HEK293 (cell line): ENCODE measurements around the gene FNDC10.
"Not testable (repeated sequence)": the region's sequence is repeated elsewhere in the genome, so short reads cannot be mapped to it uniquely, and the experiment has no call there.

Source experiments
- CTCF ChIA-PET: fragments of 350-600 bp; formaldehyde crosslinking; extraction: SDS; loops from one replicate; lab custom pipeline; 2021; ENCODE audit warnings: antibody characterized with exemption; lab: Yijun Ruan, JAX
- POLR2A ChIA-PET: fragments of 300-600 bp; formaldehyde crosslinking; extraction: SDS; loops from one replicate; lab custom pipeline; 2020; ENCODE audit warnings: antibody characterized with exemption, inconsistent platforms; lab: Yijun Ruan, JAX
- H3K27ac ChIP-seq: fragments of 200-500 bp; sonication (Bioruptor generic); 2 replicates; pipeline ENCODE4 v1.5.1; 2014; ENCODE audit warnings: low read depth, low read length, control low read depth, inconsistent platforms; ENCODE audit errors: extremely low read depth
- H3K36me3 ChIP-seq, 2 experiments: fragments of 200-500 bp in 1 of 2; sonication (Bioruptor generic) in 1 of 2; 1 replicate in 1 of 2; 2 replicates in 1 of 2; pipeline ENCODE4 v1.5.1; 2014 to 2017; ENCODE audit warnings: inconsistent platforms in 2 of 2, low read length in 2 of 2; ENCODE audit not compliant: control insufficient read depth in 2 of 2, insufficient read depth in 1 of 2
- H3K4me1 ChIP-seq: fragments of 200-500 bp; sonication (Bioruptor generic); 2 replicates; pipeline ENCODE4 v1.5.1; 2014; ENCODE audit warnings: mild to moderate bottlenecking, low read length, inconsistent platforms; ENCODE audit not compliant: control insufficient read depth, insufficient read depth
- H3K4me3 ChIP-seq: 2 replicates; pipeline ENCODE4 v1.5.1; 2011; ENCODE audit warnings: low read depth, mild to moderate bottlenecking, control low read depth, low read length, moderate library complexity
- H3K9me3 ChIP-seq: fragments of 200-500 bp; sonication (Bioruptor generic); 2 replicates; pipeline ENCODE4 v1.5.1; 2014; ENCODE audit warnings: low read depth, low read length, inconsistent platforms; ENCODE audit not compliant: control insufficient read depth, insufficient read depth
- TSHZ1 ChIP-seq: fragments of 450-650 bp; formaldehyde crosslinking; IDR thresholded peaks from 2 replicates; pipeline ENCODE4 v1.5.1; 2016; ENCODE audit warnings: missing biosample characterization, missing genetic modification characterization, borderline replicate concordance
- ZBTB17 ChIP-seq: fragments of 450-650 bp; formaldehyde crosslinking; IDR thresholded peaks from 2 replicates; pipeline ENCODE4 v1.5.1; 2016; ENCODE audit warnings: missing biosample characterization, missing genetic modification characterization
- ZBTB20 ChIP-seq: fragments of 450-650 bp; formaldehyde crosslinking; IDR thresholded peaks from 2 replicates; pipeline ENCODE4 v1.5.1; 2016; ENCODE audit warnings: missing biosample characterization, missing genetic modification characterization
- ZBTB6 ChIP-seq: fragments of 450-650 bp; formaldehyde crosslinking; IDR thresholded peaks from 2 replicates; pipeline ENCODE4 v1.5.1; 2017; ENCODE audit warnings: missing biosample characterization, missing genetic modification characterization
- ZNF148 ChIP-seq: fragments of 450-650 bp; formaldehyde crosslinking; IDR thresholded peaks from 2 replicates; pipeline ENCODE4 v1.5.0; 2017; ENCODE audit warnings: missing biosample characterization, missing genetic modification characterization, borderline replicate concordance
- ZNF184 ChIP-seq: fragments of 450-650 bp; IDR thresholded peaks from 2 replicates; pipeline ENCODE4 v1.5.1; 2018; ENCODE audit warnings: missing biosample characterization, mild to moderate bottlenecking, missing genetic modification characterization
- ZNF19 ChIP-seq: fragments of 450-650 bp; formaldehyde crosslinking; IDR thresholded peaks from 2 replicates; pipeline ENCODE4; 2016; ENCODE audit warnings: missing biosample characterization, missing genetic modification characterization, low read depth
- ZNF341 ChIP-seq: fragments of 450-650 bp; formaldehyde crosslinking; IDR thresholded peaks from 2 replicates; pipeline ENCODE4; 2016; ENCODE audit warnings: low read depth, missing biosample characterization, missing genetic modification characterization
- ZNF423 ChIP-seq: fragments of 450-650 bp; formaldehyde crosslinking; IDR thresholded peaks from 2 replicates; pipeline ENCODE4 v1.5.1; 2016; ENCODE audit warnings: missing biosample characterization, missing genetic modification characterization
- ZNF580 ChIP-seq: fragments of 450-650 bp; formaldehyde crosslinking; IDR thresholded peaks from 2 replicates; pipeline ENCODE4 v1.5.1; 2016; ENCODE audit warnings: missing biosample characterization, missing genetic modification characterization
- ZNF596 ChIP-seq: fragments of 450-650 bp; IDR thresholded peaks from 2 replicates; pipeline ENCODE4 v1.5.0; 2018; ENCODE audit warnings: missing biosample characterization, mild to moderate bottlenecking, missing genetic modification characterization, moderate library complexity
- ZNF600 ChIP-seq: fragments of 450-650 bp; formaldehyde crosslinking; IDR thresholded peaks from 2 replicates; pipeline ENCODE4 v1.5.1; 2016; ENCODE audit warnings: missing biosample characterization, missing genetic modification characterization
- ZNF645 ChIP-seq: fragments of 450-650 bp; formaldehyde crosslinking; IDR thresholded peaks from 2 replicates; pipeline ENCODE4; 2016; ENCODE audit warnings: missing biosample characterization, missing genetic modification characterization
- ZNF677 ChIP-seq: fragments of 450-650 bp; IDR thresholded peaks from 2 replicates; pipeline ENCODE4 v1.5.0; 2018; ENCODE audit warnings: missing biosample characterization, mild to moderate bottlenecking, missing genetic modification characterization, moderate library complexity
- ZNF785 ChIP-seq: fragments of 450-650 bp; formaldehyde crosslinking; IDR thresholded peaks from 2 replicates; pipeline ENCODE4 v1.5.1; 2016; ENCODE audit warnings: missing biosample characterization, missing genetic modification characterization

Gene FNDC10

GRCh38 chr1:1596493-1597274, 3.3 kb downstream of the FNDC10 start (continued):
- TF ChIP-seq TSHZ1 (tag by site-specific recombination) (no peak), ZNF148 (tag by site-specific recombination) (no peak), ZNF184 (no peak), ZNF785 (tag by site-specific recombination) (no peak), ZNF341 (tag by site-specific recombination) (no peak), ZBTB20 (tag by site-specific recombination) (no peak), ZNF580 (tag by site-specific recombination) (no peak), ZNF596 (tag by site-specific recombination) (peak; percentile 98), ZNF423 (tag by site-specific recombination) (no peak), ZNF677 (tag by site-specific recombination) (no peak), ZNF645 (tag by site-specific recombination) (no peak)

- CTCF ChIA-PET, H3K4me3 ChIP-seq, POLR2A ChIA-PET, H3K4me1 ChIP-seq, H3K27ac ChIP-seq, H3K36me3 ChIP-seq, H3K9me3 ChIP-seq: not testable (repeated sequence)
- peak; percentile 98 for TF ChIP-seq ZNF596 (tag by site-specific recombination)
These were observed 4.6 kb downstream of the FNDC10 start for GRCh38 chr1:1595341-1595740.

- Histone ChIP-seq H3K4me1 (peaks cover 6% of the 10 kb centered on the region; the same call in 1 of the 2 replicates), H3K4me3 (no peak overlapping the region), H3K27ac (no peak overlapping the region), H3K36me3 (no peaks in the 10 kb centered on the region)
- TF ChIP-seq ZNF600 (tag by site-specific recombination) (peak; percentile 93), ZBTB17 (tag by site-specific recombination) (peak; percentile 60), ZNF341 (tag by site-specific recombination) (no peak), ZNF596 (tag by site-specific recombination) (peak; percentile 99), ZBTB6 (tag by site-specific recombination) (peak; percentile 80), ZNF19 (no peak)
- TF ChIP-seq, all 188 proteins: peak for 4
- CTCF ChIA-PET: no interaction called here
- POLR2A ChIA-PET: no interaction called here
- no peaks in the 10 kb centered on the region for H3K9me3 ChIP-seq
These were observed 5.2 kb downstream of the FNDC10 start for GRCh38 chr1:1594602-1595260.
